GM18505 (cell line): ENCODE measurements around the gene UBA3.

ENCODE experiments used
- ATAC-seq: cut with Tn5 transposase; IDR thresholded peaks from one replicate; pipeline ENCODE4 v1.9.1; 2021; ENCODE audit not compliant: unreplicated experiment
- POLR2A ChIP-seq: IDR thresholded peaks from 4 replicates; pipeline ENCODE4 v1.6.1; 2011; ENCODE audit warnings: borderline replicate concordance; ENCODE audit not compliant: insufficient read depth, insufficient read length; ENCODE audit errors: extremely low read depth

Gene UBA3

GRCh38 chr3:69005791-69006482, 74.2 kb downstream of the UBA3 start:
- no peak for ATAC-seq
- TF ChIP-seq POLR2A = no peak

GRCh38 chr3:69005071-69005790, 74.9 kb downstream of the UBA3 start:
- ATAC-seq = no peak
- no peak for TF ChIP-seq POLR2A
